ENCODE results near the gene COL6A2.

COL6A2 gene

DNA sequence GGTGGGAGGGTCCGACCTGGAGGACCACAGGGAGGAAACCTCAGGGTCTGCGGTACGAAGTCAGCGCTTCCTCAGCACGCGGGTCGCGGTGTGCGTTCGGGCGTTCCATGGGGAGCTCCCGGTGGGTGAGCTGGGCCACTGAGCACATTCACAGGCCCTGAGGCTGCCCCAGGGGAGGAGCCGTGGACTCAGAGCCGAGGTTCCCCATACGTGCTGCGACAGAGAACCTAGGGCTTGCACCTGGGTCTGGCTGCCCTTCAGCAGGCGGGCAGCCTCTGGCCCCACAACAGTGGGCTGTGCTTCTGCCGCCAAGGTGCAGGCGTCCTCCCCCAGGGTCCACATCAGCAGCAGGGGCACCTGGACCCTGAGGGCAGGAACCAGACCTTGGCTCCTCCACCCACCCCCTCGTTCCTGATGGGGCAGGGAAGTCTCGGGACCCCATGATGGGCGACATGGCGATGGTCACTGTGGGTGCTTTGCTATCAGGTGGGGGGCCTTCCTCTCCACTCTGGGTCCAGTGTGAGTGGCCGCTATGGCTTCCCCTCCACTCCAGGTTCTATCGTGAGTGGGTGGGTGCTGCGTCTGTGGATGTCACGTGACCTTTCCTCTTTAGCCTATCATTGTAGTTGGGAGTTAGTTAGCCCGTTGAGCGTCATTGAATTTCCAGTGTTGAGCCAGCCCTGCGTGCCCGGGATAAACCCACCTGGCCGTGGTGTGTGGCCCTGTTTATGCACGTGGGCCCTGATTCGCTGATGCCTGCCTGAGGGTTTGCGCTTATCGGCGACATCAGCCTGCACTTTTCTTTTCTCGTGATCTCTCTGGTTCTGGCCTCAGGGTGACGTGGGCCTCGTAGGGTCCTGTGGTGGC lies 29.6 kb downstream of the COL6A2 start:
- DNase-seq (ENCODE audit: low read depth in 2 of 2): no peak
- TF ChIP-seq CTCF (IDR thresholded peaks at IDR 0.05; ENCODE audit: low read depth, low read length): no peak
- H3K4me3 ChIP-seq (replicated peaks in 1 of 2; ENCODE audit: low read depth in 2 of 2, low read length in 2 of 2): no peak overlapping the region

DNA sequence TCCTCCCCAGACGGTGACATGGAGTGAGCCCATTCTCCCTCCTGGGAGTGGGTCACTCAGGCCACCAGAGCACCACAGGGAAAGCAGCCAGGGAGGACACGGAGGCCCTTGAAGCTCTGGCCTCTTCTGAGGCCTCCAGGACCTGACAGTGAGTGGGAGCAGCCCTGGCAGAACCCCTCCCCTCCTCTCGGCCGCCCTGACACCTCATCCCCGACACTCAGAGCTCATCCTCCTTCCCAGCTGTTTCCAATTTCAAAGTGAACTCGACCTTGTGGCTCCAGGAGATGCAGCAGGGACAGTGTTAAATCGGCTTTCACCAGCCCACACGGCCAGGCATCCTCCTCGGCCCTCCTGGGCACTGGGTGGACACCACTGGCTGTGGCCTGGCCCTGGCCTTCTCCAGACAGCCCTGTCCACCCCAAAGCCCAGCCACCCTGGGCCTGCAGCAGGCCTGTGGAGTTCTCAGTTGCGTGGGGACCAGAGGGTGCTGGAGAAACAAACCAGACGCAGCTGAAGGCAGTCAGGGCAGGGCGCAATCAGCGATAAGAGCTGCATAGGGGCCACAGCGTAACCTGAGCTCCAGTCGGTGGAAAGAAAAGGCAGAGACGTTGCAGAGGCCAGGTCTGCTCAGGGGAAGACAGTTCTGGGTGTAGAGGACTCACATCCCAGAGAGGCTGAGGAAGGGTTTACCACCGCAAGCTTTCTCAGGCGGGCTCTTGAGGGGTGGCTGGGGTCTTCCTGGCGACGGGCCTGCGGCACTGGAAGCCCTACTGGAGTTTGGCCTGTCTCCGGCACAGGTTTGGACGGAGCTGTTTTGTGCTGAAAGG lies 30.4 kb downstream of the COL6A2 start:
- DNase-seq (ENCODE audit: low read depth in 2 of 2): peak in 1 of 2 donors; percentile 46
- no peak overlapping the region for H3K4me3 ChIP-seq (replicated peaks in 1 of 2; ENCODE audit: low read depth in 2 of 2, low read length in 2 of 2)
- no peak for TF ChIP-seq CTCF (IDR thresholded peaks at IDR 0.05; ENCODE audit: low read depth, low read length)

DNA sequence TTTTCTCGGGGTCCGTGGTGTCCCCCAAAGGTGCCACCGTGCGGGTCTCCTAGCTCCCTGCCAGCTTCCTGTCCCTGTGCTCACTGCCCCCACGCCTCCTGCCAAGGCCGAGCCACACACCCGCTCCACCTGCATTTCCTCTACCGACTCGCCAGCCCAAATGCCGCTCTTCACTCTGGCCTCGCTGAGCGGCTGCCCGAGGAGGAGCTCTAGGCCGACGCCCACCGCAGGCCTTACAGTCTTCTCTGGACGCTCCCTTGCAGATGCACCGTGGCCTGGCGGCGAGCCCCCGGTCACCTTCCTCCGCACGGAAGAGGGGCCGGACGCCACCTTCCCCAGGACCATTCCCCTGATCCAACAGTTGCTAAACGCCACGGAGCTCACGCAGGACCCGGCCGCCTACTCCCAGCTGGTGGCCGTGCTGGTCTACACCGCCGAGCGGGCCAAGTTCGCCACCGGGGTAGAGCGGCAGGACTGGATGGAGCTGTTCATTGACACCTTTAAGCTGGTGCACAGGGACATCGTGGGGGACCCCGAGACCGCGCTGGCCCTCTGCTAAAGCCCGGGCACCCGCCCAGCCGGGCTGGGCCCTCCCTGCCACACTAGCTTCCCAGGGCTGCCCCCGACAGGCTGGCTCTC lies 31.1 kb downstream of the COL6A2 start:
- no peak for TF ChIP-seq CTCF (IDR thresholded peaks at IDR 0.05; ENCODE audit: low read depth, low read length)

GRCh38 chr21:46129846-46130651 lies 32.1 kb downstream of the COL6A2 start:
- TF ChIP-seq CTCF (IDR thresholded peaks at IDR 0.05; ENCODE audit: low read depth, low read length): no peak
- DNase-seq (ENCODE audit: low read depth in 2 of 2): no peak
- H3K4me3 ChIP-seq (replicated peaks in 1 of 2; ENCODE audit: low read depth in 2 of 2, low read length in 2 of 2): no peak overlapping the region

More for the DNA sequence above, 31.1 kb downstream of the COL6A2 start:
- no peak for DNase-seq (ENCODE audit: low read depth in 2 of 2)
- H3K4me3 ChIP-seq (replicated peaks in 1 of 2; ENCODE audit: low read depth in 2 of 2, low read length in 2 of 2): no peak overlapping the region

GRCh38 chr21:46130831-46131587 lies 33.1 kb downstream of the COL6A2 start:
- no peak overlapping the region for H3K4me3 ChIP-seq (replicated peaks in 1 of 2; ENCODE audit: low read depth in 2 of 2, low read length in 2 of 2)
- peak; percentile 35 to 38 for DNase-seq (ENCODE audit: low read depth in 2 of 2)
- no peak for TF ChIP-seq CTCF (IDR thresholded peaks at IDR 0.05; ENCODE audit: low read depth, low read length)

All from cardiac fibroblast (primary cell).